Measurements from ENCODE around the gene PCK1. TPM values are rescaled to one million over a fixed set of nuclear protein-coding genes. Genes with fewer than 3 reads are reported as not detected.

The PCK1 gene
- total RNA-seq, 2 donors from 2014 or later, result 272 TPM

DNA sequence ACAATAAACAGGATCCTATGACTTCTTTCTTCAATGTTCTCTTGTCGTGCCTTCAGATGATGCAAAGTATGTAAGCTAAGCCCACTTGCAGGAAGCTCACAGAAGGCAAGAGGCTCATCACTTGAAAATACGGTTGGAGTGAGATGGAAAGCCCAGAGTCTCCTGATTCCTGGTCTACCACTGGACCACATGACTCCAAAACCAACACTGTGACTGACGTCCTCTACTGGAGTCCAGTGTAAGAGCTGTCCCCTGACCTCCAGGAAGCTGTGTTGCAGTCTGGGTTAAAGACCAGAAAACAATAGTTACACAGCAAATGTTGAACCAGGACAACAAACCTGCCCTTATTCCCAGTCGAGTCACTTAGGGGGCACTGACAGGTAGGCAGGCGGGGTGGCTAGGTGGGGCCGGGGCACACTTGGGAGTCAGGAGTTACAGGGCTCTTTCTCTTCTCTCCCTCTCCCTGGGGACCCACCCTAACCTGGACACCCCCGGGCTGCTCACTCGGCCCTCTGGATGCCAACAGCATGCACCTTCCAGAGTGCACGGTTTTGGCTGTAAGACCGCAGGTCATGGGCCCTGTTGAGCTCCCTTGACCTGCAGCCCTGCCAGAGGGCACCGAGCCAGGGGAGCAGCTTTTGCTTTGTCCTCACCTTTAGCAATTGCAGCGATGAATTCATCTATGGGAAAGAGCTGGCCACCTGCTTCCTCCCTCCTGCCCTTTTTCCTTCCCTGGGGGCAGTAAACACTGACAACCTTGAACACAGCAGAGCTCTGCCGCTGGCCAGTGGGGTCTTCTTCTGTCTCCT lies 7.4 kb downstream of the PCK1 start:
- H3K4me1 ChIP-seq, result peaks cover 19% of the 10 kb centered on the region
- no peaks in the 10 kb centered on the region for H3K27me3 ChIP-seq
- DNase-seq, result no peak
- H3K9me3 ChIP-seq, result no peaks in the 10 kb centered on the region
- no peaks in the 10 kb centered on the region for H3K36me3 ChIP-seq
- H3K4me3 ChIP-seq, result no peak overlapping the region
- peak overlapping the region in 1 of 2 donors; percentile 48 for H3K9ac ChIP-seq (ENCODE audit: low read depth in 2 of 2, low read length in 2 of 2)
- intact Hi-C loops (cut with DNase I), result no loop called here
- peak overlapping the region; percentile 64 for H3K27ac ChIP-seq
- TF ChIP-seq, protein P1, sequence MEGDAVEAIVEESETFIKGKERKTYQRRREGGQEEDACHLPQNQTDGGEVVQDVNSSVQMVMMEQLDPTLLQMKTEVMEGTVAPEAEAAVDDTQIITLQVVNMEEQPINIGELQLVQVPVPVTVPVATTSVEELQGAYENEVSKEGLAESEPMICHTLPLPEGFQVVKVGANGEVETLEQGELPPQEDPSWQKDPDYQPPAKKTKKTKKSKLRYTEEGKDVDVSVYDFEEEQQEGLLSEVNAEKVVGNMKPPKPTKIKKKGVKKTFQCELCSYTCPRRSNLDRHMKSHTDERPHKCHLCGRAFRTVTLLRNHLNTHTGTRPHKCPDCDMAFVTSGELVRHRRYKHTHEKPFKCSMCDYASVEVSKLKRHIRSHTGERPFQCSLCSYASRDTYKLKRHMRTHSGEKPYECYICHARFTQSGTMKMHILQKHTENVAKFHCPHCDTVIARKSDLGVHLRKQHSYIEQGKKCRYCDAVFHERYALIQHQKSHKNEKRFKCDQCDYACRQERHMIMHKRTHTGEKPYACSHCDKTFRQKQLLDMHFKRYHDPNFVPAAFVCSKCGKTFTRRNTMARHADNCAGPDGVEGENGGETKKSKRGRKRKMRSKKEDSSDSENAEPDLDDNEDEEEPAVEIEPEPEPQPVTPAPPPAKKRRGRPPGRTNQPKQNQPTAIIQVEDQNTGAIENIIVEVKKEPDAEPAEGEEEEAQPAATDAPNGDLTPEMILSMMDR (IDR thresholded peaks at IDR 0.05), result no peak

DNA sequence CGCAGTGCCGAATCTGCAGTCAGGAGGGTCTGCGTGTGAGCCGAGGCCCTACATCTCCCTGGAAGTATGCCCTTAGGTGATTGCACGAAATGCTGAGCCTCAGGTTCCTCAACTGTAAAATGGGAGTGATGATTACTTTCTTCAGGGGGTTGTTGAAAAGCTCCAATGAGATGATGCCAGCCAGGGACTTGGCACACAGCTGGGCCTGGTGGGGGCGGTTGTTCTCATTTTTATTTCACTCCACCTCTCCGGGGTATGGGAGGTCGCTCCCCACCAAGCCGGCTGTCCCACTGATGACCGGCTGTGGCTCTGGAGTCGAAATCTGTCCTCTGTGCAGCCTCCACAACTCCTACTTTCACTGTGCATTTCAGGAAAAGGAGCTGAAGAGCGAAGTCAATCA lies 8.1 kb downstream of the PCK1 start:
- H3K9ac ChIP-seq (ENCODE audit: low read depth in 2 of 2, low read length in 2 of 2), result peak overlapping the region in 1 of 2 donors; percentile 32
- no peaks in the 10 kb centered on the region for H3K36me3 ChIP-seq
- intact Hi-C loops (cut with DNase I), result no loop called here
- H3K4me1 ChIP-seq, result peaks cover 19% of the 10 kb centered on the region
- no peaks in the 10 kb centered on the region for H3K9me3 ChIP-seq
- H3K27me3 ChIP-seq, result no peaks in the 10 kb centered on the region
- DNase-seq, result no peak
- TF ChIP-seq, protein P1 (IDR thresholded peaks at IDR 0.05), result no peak
- no peak overlapping the region for H3K4me3 ChIP-seq
- no peak overlapping the region for H3K27ac ChIP-seq

DNA sequence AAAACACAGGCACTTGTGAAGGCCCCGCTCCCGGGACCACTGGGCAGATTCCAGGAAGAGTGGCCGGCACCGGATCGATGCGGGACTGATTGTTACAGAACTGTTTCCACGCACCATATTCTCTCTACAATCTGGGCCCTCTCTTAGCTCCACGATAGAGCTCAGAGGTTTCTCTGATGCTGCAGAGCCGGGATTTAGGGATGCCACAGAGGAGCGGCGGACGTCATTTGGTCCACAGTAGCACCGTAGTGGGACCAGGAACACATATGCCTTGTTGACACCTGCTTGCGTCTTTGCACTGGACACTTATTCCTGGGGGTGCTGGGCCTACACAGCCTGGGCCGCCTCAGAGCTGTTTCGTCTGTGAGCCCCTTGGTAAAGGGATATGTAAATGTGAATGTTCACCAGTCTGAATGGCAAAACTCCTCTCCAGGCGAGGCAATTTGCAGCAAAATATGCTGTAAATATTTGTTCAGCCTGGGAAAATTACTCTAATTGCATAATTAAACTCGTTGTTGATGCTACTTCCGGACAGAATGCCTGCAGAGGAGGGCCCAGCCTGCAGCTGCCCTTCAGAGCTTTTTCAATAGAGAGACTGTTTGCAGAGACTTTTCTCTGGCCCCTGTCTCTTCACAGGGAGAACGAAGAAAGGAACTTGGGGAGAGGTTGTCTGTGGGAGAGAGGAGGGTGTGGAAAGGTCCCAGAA lies 9.4 kb downstream of the PCK1 start:
- H3K9ac ChIP-seq (ENCODE audit: low read depth in 2 of 2, low read length in 2 of 2), result peak overlapping the region; percentile 27 to 62
- no peak overlapping the region for H3K4me3 ChIP-seq
- intact Hi-C loops (cut with DNase I), result no loop called here
- peak overlapping the region; percentile 61 for H3K27ac ChIP-seq
- peaks cover 19% of the 10 kb centered on the region for H3K4me1 ChIP-seq
- TF ChIP-seq, protein P1 (IDR thresholded peaks at IDR 0.05), result no peak
- no peaks in the 10 kb centered on the region for H3K36me3 ChIP-seq
- no peaks in the 10 kb centered on the region for H3K9me3 ChIP-seq
- H3K27me3 ChIP-seq, result no peaks in the 10 kb centered on the region
- DNase-seq, result no peak

DNA sequence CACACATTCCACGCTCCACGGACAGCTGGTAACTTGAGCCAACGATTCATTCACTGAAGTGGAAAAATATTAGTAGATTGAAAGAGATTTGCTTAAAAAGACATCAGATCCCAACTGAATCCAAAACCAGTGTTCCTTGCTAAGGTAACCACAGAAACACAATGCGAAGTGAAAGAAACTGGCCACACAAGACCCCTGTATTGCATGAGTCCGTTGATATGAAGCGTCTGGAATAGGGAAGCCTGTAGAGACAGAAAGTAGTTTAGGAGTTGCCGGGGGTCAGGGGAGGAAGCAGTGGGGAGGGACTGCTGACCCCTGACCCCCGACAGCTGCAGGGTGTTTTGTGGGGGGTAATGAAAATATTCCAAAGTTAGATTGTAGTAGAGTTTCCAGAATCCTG lies 10.0 kb downstream of the PCK1 start:
- Histone ChIP-seq H3K9me3 (no peaks in the 10 kb centered on the region), H3K9ac (ENCODE audit: low read depth in 2 of 2, low read length in 2 of 2) (peak overlapping the region; percentile 7 to 62), H3K4me1 (peaks cover 19% of the 10 kb centered on the region), H3K4me3 (no peak overlapping the region), H3K36me3 (no peaks in the 10 kb centered on the region), H3K27me3 (no peaks in the 10 kb centered on the region), H3K27ac (peak overlapping the region; percentile 61)
- TF ChIP-seq, protein P1 (IDR thresholded peaks at IDR 0.05), result no peak
- intact Hi-C loops (cut with DNase I), result no loop called here
- no peak for DNase-seq

DNA sequence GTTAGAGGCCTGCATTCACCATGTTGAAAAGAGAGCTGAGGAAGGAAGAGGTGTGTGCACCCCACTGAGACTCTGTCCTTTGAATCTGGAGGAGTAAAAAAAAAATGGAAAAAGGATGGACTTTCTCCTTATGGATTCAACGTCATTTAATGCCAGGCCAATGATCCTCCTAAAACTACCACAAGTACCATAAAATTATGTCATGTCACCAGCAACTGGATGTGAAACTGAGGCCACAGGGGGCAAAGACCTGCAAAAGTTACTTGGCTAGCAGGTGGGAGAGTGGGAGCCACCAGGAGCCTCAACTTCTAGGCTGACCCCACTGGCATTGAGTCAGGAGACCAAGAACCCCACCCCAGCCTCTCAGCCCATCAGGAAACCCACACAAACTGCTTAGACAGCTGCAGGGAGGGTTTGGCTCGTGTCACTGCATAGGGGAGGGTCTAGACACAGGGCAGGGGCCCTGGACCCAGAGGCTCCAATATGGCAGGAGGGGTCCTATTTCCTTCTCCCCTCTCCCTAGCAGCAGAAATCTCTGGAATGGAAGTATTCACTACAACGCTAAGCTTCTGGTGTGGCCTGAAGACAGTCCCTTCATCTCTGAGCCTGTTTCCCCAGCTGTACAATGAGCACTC lies 11.0 kb downstream of the PCK1 start:
- peak overlapping the region; percentile 61 for H3K27ac ChIP-seq
- TF ChIP-seq, protein P1 (IDR thresholded peaks at IDR 0.05), result no peak

More for the DNA sequence above, 11.0 kb downstream of the PCK1 start:
- Histone ChIP-seq H3K36me3 (no peaks in the 10 kb centered on the region), H3K4me1 (peaks cover 19% of the 10 kb centered on the region), H3K9ac (ENCODE audit: low read depth in 2 of 2, low read length in 2 of 2) (peak overlapping the region; percentile 2 to 19), H3K9me3 (no peaks in the 10 kb centered on the region), H3K4me3 (no peak overlapping the region), H3K27me3 (no peaks in the 10 kb centered on the region)
- intact Hi-C loops (cut with DNase I), result no loop called here
- no peak for DNase-seq
